ENCODE measurements around the gene MTMR3.

The MTMR3 gene

GRCh38 chr22:30028731-30029130 is 145.8 kb downstream of the MTMR3 start:
- no peak for TF ChIP-seq Cebpa-rat (IDR thresholded peaks at IDR 0.05)
- H3K9ac ChIP-seq, result no peak overlapping the region
- H3K36me3 ChIP-seq, result peaks cover 43 to 64% (median 54%) of the 10 kb centered on the region in 11 experiments
- no peak overlapping the region for H3K27ac ChIP-seq
- peak overlapping the region in 5 of 11 experiments; percentile 41 to 61 (median 56); a peak in 9 of 22 replicates for H3K4me2 ChIP-seq
- H3K27me3 ChIP-seq, result no peaks in the 10 kb centered on the region
- peaks cover 19 to 59% (median 38%) of the 10 kb centered on the region in 10 experiments for H3K4me1 ChIP-seq
- peaks cover 0 to 2% (median 0%) of the 10 kb centered on the region in 11 experiments; a peak in 1 of 22 replicates for H4K20me1 ChIP-seq
- H3K4me3 ChIP-seq, result no peak overlapping the region
- H3K9me3 ChIP-seq (replicated peaks in 1 of 11), result peaks cover 0 to 17% (median 0%) of the 10 kb centered on the region in 11 experiments; a peak in 4 of 22 replicates

GRCh38 chr22:30029512-30029911 is 146.5 kb downstream of the MTMR3 start:
- peaks cover 0 to 10% (median 0%) of the 10 kb centered on the region in 11 experiments; a peak in 4 of 22 replicates for H3K9me3 ChIP-seq (replicated peaks in 1 of 11)
- H3K27ac ChIP-seq, result no peak overlapping the region
- TF ChIP-seq Cebpa-rat (IDR thresholded peaks at IDR 0.05), result no peak

GRCh38 chr22:30030329-30030728 is 147.4 kb downstream of the MTMR3 start:
- no peak overlapping the region for H3K4me3 ChIP-seq
- peaks cover 23 to 68% (median 48%) of the 10 kb centered on the region in 10 experiments for H3K4me1 ChIP-seq
- TF ChIP-seq Cebpa-rat (IDR thresholded peaks at IDR 0.05), result no peak
- H3K27ac ChIP-seq, result no peak overlapping the region
- H3K27me3 ChIP-seq, result no peaks in the 10 kb centered on the region
- H3K36me3 ChIP-seq, result peaks cover 27 to 48% (median 38%) of the 10 kb centered on the region in 11 experiments
- no peak overlapping the region for H3K9ac ChIP-seq
- no peak overlapping the region for H3K4me2 ChIP-seq
- peaks cover 0 to 6% (median 0%) of the 10 kb centered on the region in 11 experiments; a peak in 1 of 22 replicates for H4K20me1 ChIP-seq
- peaks cover 0 to 2% (median 0%) of the 10 kb centered on the region in 11 experiments; a peak in 3 of 22 replicates for H3K9me3 ChIP-seq (replicated peaks in 1 of 11)

More at GRCh38 chr22:30029512-30029911, 146.5 kb downstream of the MTMR3 start:
- H4K20me1 ChIP-seq, result peaks cover 0 to 6% (median 0%) of the 10 kb centered on the region in 11 experiments; a peak in 1 of 22 replicates
- H3K9ac ChIP-seq, result no peak overlapping the region
- H3K27me3 ChIP-seq, result no peaks in the 10 kb centered on the region
- no peak overlapping the region for H3K4me2 ChIP-seq
- H3K36me3 ChIP-seq, result peaks cover 35 to 56% (median 46%) of the 10 kb centered on the region in 11 experiments
- no peak overlapping the region for H3K4me3 ChIP-seq
- H3K4me1 ChIP-seq, result peaks cover 23 to 67% (median 46%) of the 10 kb centered on the region in 10 experiments

- Histone ChIP-seq H3K4me3 (no peak overlapping the region), H4K20me1 (peaks cover 0 to 6% (median 0%) of the 10 kb centered on the region in 11 experiments; a peak in 1 of 22 replicates), H3K4me1 (peaks cover 23 to 68% (median 47%) of the 10 kb centered on the region in 10 experiments), H3K9me3 (replicated peaks in 1 of 11) (no peaks in the 10 kb centered on the region), H3K4me2 (no peak overlapping the region), H3K36me3 (peaks cover 17 to 38% (median 28%) of the 10 kb centered on the region in 11 experiments), H3K27ac (no peak overlapping the region), H3K27me3 (no peaks in the 10 kb centered on the region), H3K9ac (no peak overlapping the region)
- TF ChIP-seq Cebpa-rat (IDR thresholded peaks at IDR 0.05), result no peak
These were observed 148.4 kb downstream of the MTMR3 start for GRCh38 chr22:30031328-30031727.

- no peak for TF ChIP-seq Cebpa-rat (IDR thresholded peaks at IDR 0.05)
- Histone ChIP-seq H3K4me1 (peaks cover 23 to 65% (median 42%) of the 10 kb centered on the region in 10 experiments), H4K20me1 (peaks cover 0 to 6% (median 0%) of the 10 kb centered on the region in 11 experiments; a peak in 1 of 22 replicates), H3K9ac (no peak overlapping the region), H3K27me3 (no peaks in the 10 kb centered on the region), H3K27ac (no peak overlapping the region), H3K36me3 (peaks cover 11 to 32% (median 22%) of the 10 kb centered on the region in 11 experiments; a peak in 20 of 22 replicates), H3K4me2 (no peak overlapping the region), H3K4me3 (no peak overlapping the region), H3K9me3 (replicated peaks in 1 of 11) (no peaks in the 10 kb centered on the region)
These were observed 148.9 kb downstream of the MTMR3 start for GRCh38 chr22:30031764-30032455.

- Histone ChIP-seq H3K27me3 (no peaks in the 10 kb centered on the region), H3K36me3 (peaks cover 0 to 19% (median 10%) of the 10 kb centered on the region in 11 experiments; a peak in 17 of 22 replicates), H3K9ac (no peak overlapping the region), H3K27ac (peak overlapping the region in 6 of 11 experiments; percentile 12 to 51 (median 34); a peak in 7 of 22 replicates), H3K4me3 (no peak overlapping the region), H3K4me2 (peak overlapping the region; percentile 55 to 83 (median 71)), H3K4me1 (peaks cover 23 to 62% (median 31%) of the 10 kb centered on the region in 10 experiments), H3K9me3 (replicated peaks in 1 of 11) (no peaks in the 10 kb centered on the region), H4K20me1 (peaks cover 0 to 6% (median 0%) of the 10 kb centered on the region in 11 experiments; a peak in 1 of 22 replicates)
- peak in 2 of 11 experiments; percentile 19 to 35; a peak in 1 of 22 replicates for TF ChIP-seq Cebpa-rat (IDR thresholded peaks at IDR 0.05)
These were observed 150.2 kb downstream of the MTMR3 start for GRCh38 chr22:30033137-30033536.

GRCh38 chr22:30033901-30034300 is 150.9 kb downstream of the MTMR3 start:
- H3K4me2 ChIP-seq, result peak overlapping the region; percentile 55 to 83 (median 71)
- peak overlapping the region in 7 of 11 experiments; percentile 0 to 51 (median 28); a peak in 12 of 22 replicates for H3K27ac ChIP-seq
- no peak for TF ChIP-seq Cebpa-rat (IDR thresholded peaks at IDR 0.05)
- peaks cover 22 to 62% (median 26%) of the 10 kb centered on the region in 10 experiments for H3K4me1 ChIP-seq
- no peaks in the 10 kb centered on the region for H3K27me3 ChIP-seq
- no peak overlapping the region for H3K4me3 ChIP-seq
- H4K20me1 ChIP-seq, result peaks cover 0 to 6% (median 0%) of the 10 kb centered on the region in 11 experiments; a peak in 1 of 22 replicates
- H3K9ac ChIP-seq, result peak overlapping the region in 2 of 11 experiments; percentile 21 to 26; a peak in 1 of 22 replicates
- H3K36me3 ChIP-seq, result peaks cover 0 to 12% (median 3%) of the 10 kb centered on the region in 11 experiments; a peak in 9 of 22 replicates
- no peaks in the 10 kb centered on the region for H3K9me3 ChIP-seq (replicated peaks in 1 of 11)

- H3K4me1 ChIP-seq, result peaks cover 20 to 61% (median 26%) of the 10 kb centered on the region in 10 experiments
- no peaks in the 10 kb centered on the region for H3K27me3 ChIP-seq
- H3K4me3 ChIP-seq, result no peak overlapping the region
- H3K36me3 ChIP-seq, result no peaks in the 10 kb centered on the region
- no peaks in the 10 kb centered on the region for H3K9me3 ChIP-seq (replicated peaks in 1 of 11)
- H3K4me2 ChIP-seq, result no peak overlapping the region
- H3K9ac ChIP-seq, result no peak overlapping the region
- no peak overlapping the region for H3K27ac ChIP-seq
- TF ChIP-seq Cebpa-rat (IDR thresholded peaks at IDR 0.05), result no peak
- peaks cover 0 to 6% (median 0%) of the 10 kb centered on the region in 11 experiments; a peak in 1 of 22 replicates for H4K20me1 ChIP-seq
These were observed 153.7 kb downstream of the MTMR3 start for GRCh38 chr22:30036656-30037055.

GRCh38 chr22:30038219-30038618 is 155.2 kb downstream of the MTMR3 start:
- Histone ChIP-seq H3K9ac (no peak overlapping the region), H4K20me1 (peaks cover 0 to 6% (median 0%) of the 10 kb centered on the region in 11 experiments; a peak in 1 of 22 replicates), H3K27ac (no peak overlapping the region), H3K4me1 (peaks cover 11 to 50% (median 18%) of the 10 kb centered on the region in 10 experiments), H3K9me3 (replicated peaks in 1 of 11) (no peaks in the 10 kb centered on the region), H3K4me3 (no peak overlapping the region), H3K27me3 (no peaks in the 10 kb centered on the region), H3K36me3 (no peaks in the 10 kb centered on the region), H3K4me2 (peak overlapping the region in 1 of 11 experiments; percentile 15; a peak in 1 of 22 replicates)
- no peak for TF ChIP-seq Cebpa-rat (IDR thresholded peaks at IDR 0.05)
